ENCODE data around the gene SHROOM2.

GRCh38 chrX:9871701-9872268 lies 85.6 kb downstream of the SHROOM2 start:
- TF ChIP-seq CTCF (IDR thresholded peaks at IDR 0.05), result no peak
- TF ChIP-seq POLR2A (IDR thresholded peaks at IDR 0.05), result no peak

Measured in esophagus squamous epithelium (tissue), 4 donors.